Measurements from ENCODE around the gene APOA4. TPM values are rescaled to one million over a fixed set of nuclear protein-coding genes. Genes with fewer than 3 reads are reported as not detected.
A peak's percentile ranks its signal among the peaks of the same experiment; 100 is the strongest.

APOA4 gene
- total and polyA plus RNA-seq, 2 of the 13 experiments (the other 11 are each of a cell fraction or from before 2014, with no cell fraction given): 3.8 to 7.2 TPM

- TF ChIP-seq, protein P1, sequence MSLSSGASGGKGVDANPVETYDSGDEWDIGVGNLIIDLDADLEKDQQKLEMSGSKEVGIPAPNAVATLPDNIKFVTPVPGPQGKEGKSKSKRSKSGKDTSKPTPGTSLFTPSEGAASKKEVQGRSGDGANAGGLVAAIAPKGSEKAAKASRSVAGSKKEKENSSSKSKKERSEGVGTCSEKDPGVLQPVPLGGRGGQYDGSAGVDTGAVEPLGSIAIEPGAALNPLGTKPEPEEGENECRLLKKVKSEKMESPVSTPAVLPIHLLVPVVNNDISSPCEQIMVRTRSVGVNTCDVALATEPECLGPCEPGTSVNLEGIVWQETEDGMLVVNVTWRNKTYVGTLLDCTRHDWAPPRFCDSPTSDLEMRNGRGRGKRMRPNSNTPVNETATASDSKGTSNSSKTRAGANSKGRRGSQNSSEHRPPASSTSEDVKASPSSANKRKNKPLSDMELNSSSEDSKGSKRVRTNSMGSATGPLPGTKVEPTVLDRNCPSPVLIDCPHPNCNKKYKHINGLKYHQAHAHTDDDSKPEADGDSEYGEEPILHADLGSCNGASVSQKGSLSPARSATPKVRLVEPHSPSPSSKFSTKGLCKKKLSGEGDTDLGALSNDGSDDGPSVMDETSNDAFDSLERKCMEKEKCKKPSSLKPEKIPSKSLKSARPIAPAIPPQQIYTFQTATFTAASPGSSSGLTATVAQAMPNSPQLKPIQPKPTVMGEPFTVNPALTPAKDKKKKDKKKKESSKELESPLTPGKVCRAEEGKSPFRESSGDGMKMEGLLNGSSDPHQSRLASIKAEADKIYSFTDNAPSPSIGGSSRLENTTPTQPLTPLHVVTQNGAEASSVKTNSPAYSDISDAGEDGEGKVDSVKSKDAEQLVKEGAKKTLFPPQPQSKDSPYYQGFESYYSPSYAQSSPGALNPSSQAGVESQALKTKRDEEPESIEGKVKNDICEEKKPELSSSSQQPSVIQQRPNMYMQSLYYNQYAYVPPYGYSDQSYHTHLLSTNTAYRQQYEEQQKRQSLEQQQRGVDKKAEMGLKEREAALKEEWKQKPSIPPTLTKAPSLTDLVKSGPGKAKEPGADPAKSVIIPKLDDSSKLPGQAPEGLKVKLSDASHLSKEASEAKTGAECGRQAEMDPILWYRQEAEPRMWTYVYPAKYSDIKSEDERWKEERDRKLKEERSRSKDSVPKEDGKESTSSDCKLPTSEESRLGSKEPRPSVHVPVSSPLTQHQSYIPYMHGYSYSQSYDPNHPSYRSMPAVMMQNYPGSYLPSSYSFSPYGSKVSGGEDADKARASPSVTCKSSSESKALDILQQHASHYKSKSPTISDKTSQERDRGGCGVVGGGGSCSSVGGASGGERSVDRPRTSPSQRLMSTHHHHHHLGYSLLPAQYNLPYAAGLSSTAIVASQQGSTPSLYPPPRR (CRISPR knock-in tag; IDR thresholded peaks at IDR 0.05; ENCODE audit: borderline replicate concordance): peak; percentile 84
- TF ChIP-seq GRHL1 (CRISPR knock-in tag; conservative IDR thresholded peaks at IDR 0.05): no peak
- no peak for TF ChIP-seq TAF15 (IDR thresholded peaks at IDR 0.05; ENCODE audit: low read depth, low read length, poor library complexity, severe bottlenecking)
- TF ChIP-seq KDM5A (IDR thresholded peaks at IDR 0.05; ENCODE audit: borderline replicate concordance, low read length): no peak
- TF ChIP-seq, protein P2, sequence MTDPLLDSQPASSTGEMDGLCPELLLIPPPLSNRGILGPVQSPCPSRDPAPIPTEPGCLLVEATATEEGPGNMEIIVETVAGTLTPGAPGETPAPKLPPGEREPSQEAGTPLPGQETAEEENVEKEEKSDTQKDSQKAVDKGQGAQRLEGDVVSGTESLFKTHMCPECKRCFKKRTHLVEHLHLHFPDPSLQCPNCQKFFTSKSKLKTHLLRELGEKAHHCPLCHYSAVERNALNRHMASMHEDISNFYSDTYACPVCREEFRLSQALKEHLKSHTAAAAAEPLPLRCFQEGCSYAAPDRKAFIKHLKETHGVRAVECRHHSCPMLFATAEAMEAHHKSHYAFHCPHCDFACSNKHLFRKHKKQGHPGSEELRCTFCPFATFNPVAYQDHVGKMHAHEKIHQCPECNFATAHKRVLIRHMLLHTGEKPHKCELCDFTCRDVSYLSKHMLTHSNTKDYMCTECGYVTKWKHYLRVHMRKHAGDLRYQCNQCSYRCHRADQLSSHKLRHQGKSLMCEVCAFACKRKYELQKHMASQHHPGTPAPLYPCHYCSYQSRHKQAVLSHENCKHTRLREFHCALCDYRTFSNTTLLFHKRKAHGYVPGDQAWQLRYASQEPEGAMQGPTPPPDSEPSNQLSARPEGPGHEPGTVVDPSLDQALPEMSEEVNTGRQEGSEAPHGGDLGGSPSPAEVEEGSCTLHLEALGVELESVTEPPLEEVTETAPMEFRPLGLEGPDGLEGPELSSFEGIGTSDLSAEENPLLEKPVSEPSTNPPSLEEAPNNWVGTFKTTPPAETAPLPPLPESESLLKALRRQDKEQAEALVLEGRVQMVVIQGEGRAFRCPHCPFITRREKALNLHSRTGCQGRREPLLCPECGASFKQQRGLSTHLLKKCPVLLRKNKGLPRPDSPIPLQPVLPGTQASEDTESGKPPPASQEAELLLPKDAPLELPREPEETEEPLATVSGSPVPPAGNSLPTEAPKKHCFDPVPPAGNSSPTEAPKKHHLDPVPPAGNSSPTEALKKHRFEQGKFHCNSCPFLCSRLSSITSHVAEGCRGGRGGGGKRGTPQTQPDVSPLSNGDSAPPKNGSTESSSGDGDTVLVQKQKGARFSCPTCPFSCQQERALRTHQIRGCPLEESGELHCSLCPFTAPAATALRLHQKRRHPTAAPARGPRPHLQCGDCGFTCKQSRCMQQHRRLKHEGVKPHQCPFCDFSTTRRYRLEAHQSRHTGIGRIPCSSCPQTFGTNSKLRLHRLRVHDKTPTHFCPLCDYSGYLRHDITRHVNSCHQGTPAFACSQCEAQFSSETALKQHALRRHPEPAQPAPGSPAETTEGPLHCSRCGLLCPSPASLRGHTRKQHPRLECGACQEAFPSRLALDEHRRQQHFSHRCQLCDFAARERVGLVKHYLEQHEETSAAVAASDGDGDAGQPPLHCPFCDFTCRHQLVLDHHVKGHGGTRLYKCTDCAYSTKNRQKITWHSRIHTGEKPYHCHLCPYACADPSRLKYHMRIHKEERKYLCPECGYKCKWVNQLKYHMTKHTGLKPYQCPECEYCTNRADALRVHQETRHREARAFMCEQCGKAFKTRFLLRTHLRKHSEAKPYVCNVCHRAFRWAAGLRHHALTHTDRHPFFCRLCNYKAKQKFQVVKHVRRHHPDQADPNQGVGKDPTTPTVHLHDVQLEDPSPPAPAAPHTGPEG (CRISPR knock-in tag; IDR thresholded peaks at IDR 0.05): peak; percentile 44
- TF ChIP-seq RFX3 (CRISPR knock-in tag; IDR thresholded peaks at IDR 0.05): no peak
- TF ChIP-seq FOXP4 (CRISPR knock-in tag; IDR thresholded peaks at IDR 0.05): peak; percentile 45; the same call in 1 of the 2 replicates
- TF ChIP-seq ZNF512B (CRISPR knock-in tag; IDR thresholded peaks at IDR 0.05; ENCODE audit: borderline replicate concordance): no peak
- peak; percentile 86; the same call in 1 of the 2 replicates for TF ChIP-seq HNRNPL (IDR thresholded peaks at IDR 0.05; ENCODE audit: low read depth, low read length)
These were observed 6.5 kb upstream of the APOA4 start, which contains the start of gene APOC3 (continued) for GRCh38 chr11:116829525-116830183.

All from HepG2 (cell line).